PC-3 (cell line): Measurements from ENCODE around the gene STK38L. TPM values are rescaled to one million over a fixed set of nuclear protein-coding genes. Genes with fewer than 3 reads are reported as not detected.

ENCODE experiments used
- ATAC-seq: fragments of 200-7000 bp; cut with Tn5 transposase; 2 replicates; pipeline ENCODE4 v1.9.1; 2020; ENCODE audit warnings: mild to moderate bottlenecking, moderate library complexity
- Bru-seq: library from RNA; stranded (reverse); fragments of 400-500 nt; gene quantifications from one replicate; lab custom pipeline; 2021; lab: Mats Ljungman, UMichigan
- BruChase-seq, 2 experiments: library from RNA; stranded (reverse); fragments of 400-500 nt; gene quantifications; one replicate each; lab custom pipeline; 2021; lab: Mats Ljungman, UMichigan
- BruUV-seq: library from RNA; stranded (reverse); fragments of 400-500 nt; replicated peaks from 2 replicates; lab custom pipeline; 2021; lab: Mats Ljungman, UMichigan
- CTCF ChIA-PET: fragments of 300-600 bp; sonication (Branson Sonifier 250); formaldehyde crosslinking; loops from one replicate; lab custom pipeline; 2022; ENCODE audit warnings: antibody characterized with exemption; lab: Charles Lee
- POLR2A ChIA-PET: fragments of 300-600 bp; sonication (Branson Sonifier 250); formaldehyde crosslinking; loops from one replicate; lab custom pipeline; 2022; ENCODE audit warnings: antibody characterized with exemption; ENCODE audit not compliant: unreplicated experiment; lab: Charles Lee
- DNase-seq: peaks from one replicate; pipeline ENCODE4 v3.0.0-alpha.2; 2015
- H2AFZ ChIP-seq: fragments of 300-600 bp; sonication (generic); 2 replicates; pipeline ENCODE4 v1.6.0; 2016; ENCODE audit warnings: antibody characterized with exemption, low read length
- H3F3A ChIP-seq: fragments of 300-600 bp; sonication (generic); one replicate; pipeline ENCODE4 v1.6.0; 2017; ENCODE audit warnings: antibody characterized with exemption, low read length, control low read depth, mild to moderate bottlenecking; ENCODE audit not compliant: unreplicated experiment
- H3K27ac ChIP-seq: fragments of 300-600 bp; sonication (generic); 2 replicates; pipeline ENCODE4 v1.5.1; 2016; ENCODE audit warnings: mild to moderate bottlenecking, low read length
- H3K27me3 ChIP-seq: fragments of 300-600 bp; sonication (generic); 2 replicates; pipeline ENCODE4 v1.6.1; 2016; ENCODE audit warnings: low read length, mixed read lengths
- H3K36me3 ChIP-seq: fragments of 300-600 bp; sonication (generic); 2 replicates; pipeline ENCODE4 v1.6.1; 2016; ENCODE audit warnings: low read depth, mixed run types, low read length, mixed read lengths
- H3K4me1 ChIP-seq: fragments of 300-600 bp; sonication (generic); 2 replicates; pipeline ENCODE4 v1.5.1; 2016; ENCODE audit warnings: low read length; ENCODE audit not compliant: insufficient read depth
- H3K4me2 ChIP-seq: fragments of 300-600 bp; sonication (generic); 2 replicates; pipeline ENCODE4 v1.6.0; 2016; ENCODE audit warnings: low read length
- H3K4me3 ChIP-seq: fragments of 300-600 bp; sonication (generic); 2 replicates; pipeline ENCODE4 v1.5.1; 2016; ENCODE audit warnings: mild to moderate bottlenecking, low read length, mixed read lengths
- H3K79me2 ChIP-seq: fragments of 300-600 bp; sonication (generic); 2 replicates; pipeline ENCODE4 v1.6.1; 2017; ENCODE audit warnings: low read length, mixed read lengths
- H3K9ac ChIP-seq: fragments of 300-600 bp; sonication (generic); 2 replicates; pipeline ENCODE4 v1.6.0; 2016; ENCODE audit warnings: mild to moderate bottlenecking, low read length
- H3K9me2 ChIP-seq: fragments of 300-600 bp; sonication (generic); replicated peaks from 2 replicates; pipeline ENCODE4 v1.6.1; 2016; ENCODE audit warnings: mixed run types, low read length, mixed read lengths
- H3K9me3 ChIP-seq: fragments of 300-600 bp; sonication (generic); 2 replicates; pipeline ENCODE4 v1.6.1; 2016; ENCODE audit warnings: low read length, mixed read lengths
- H4K20me1 ChIP-seq: fragments of 300-600 bp; sonication (generic); 2 replicates; pipeline ENCODE4 v1.6.1; 2016; ENCODE audit warnings: low read length, mixed read lengths
- CTCF ChIP-seq: fragments of 300-600 bp; sonication (generic); conservative IDR thresholded peaks from 2 replicates; pipeline ENCODE4 v1.5.1; 2017; ENCODE audit warnings: antibody characterized with exemption, low read depth, mild to moderate bottlenecking, low read length
- EZH2 ChIP-seq: fragments of 300-600 bp; sonication (generic); IDR thresholded peaks from one replicate; pipeline ENCODE4 v1.6.1; 2017; ENCODE audit warnings: antibody characterized with exemption, mild to moderate bottlenecking, low read length; ENCODE audit not compliant: unreplicated experiment
- EZH2phosphoT487 ChIP-seq: fragments of 300-600 bp; sonication (generic); IDR thresholded peaks from 2 replicates; pipeline ENCODE4 v1.6.1; 2018; ENCODE audit warnings: mild to moderate bottlenecking, antibody characterized with exemption, low read length, borderline replicate concordance
- intact Hi-C: fragments of 100-400 bp; cut with micrococcal nuclease; formaldehyde crosslinking; loops from 2 replicates; pipeline ENCODE4 v1.9.0; 2023
- long read RNA-seq: library from polyadenylated mRNA; unstranded; transcript quantifications from one replicate; pipeline ENCODE4 v2.0.0, GENCODE V29; 2021; ENCODE audit not compliant: unreplicated experiment
- total RNA-seq: library from RNA; depleted of rRNA; stranded (reverse); fragments of >200 nt; gene quantifications from 2 replicates; pipeline ENCODE4 v1.2.3, GENCODE V29; 2014; rRNA removed

The STK38L gene
- 19.4 and 32.3 TPM in 2 replicates for total RNA-seq
- percentile 80 among the genes with signal in this experiment for Bru-seq, nascent RNA
- BruChase-seq, experiment 1, labeled RNA remaining after a 6-hour chase, result percentile 69 among the genes with signal in this experiment
- BruChase-seq, experiment 2, labeled RNA remaining after a 2-hour chase, result percentile 71 among the genes with signal in this experiment
- long read RNA-seq, full-length matches to known transcripts, result 53 of 84 reads
- long read RNA-seq, partial matches to known transcripts, result 7 of 84 reads
- long read RNA-seq, other reads (novel, unspliced or antisense), result 24 of 84 reads

DNA sequence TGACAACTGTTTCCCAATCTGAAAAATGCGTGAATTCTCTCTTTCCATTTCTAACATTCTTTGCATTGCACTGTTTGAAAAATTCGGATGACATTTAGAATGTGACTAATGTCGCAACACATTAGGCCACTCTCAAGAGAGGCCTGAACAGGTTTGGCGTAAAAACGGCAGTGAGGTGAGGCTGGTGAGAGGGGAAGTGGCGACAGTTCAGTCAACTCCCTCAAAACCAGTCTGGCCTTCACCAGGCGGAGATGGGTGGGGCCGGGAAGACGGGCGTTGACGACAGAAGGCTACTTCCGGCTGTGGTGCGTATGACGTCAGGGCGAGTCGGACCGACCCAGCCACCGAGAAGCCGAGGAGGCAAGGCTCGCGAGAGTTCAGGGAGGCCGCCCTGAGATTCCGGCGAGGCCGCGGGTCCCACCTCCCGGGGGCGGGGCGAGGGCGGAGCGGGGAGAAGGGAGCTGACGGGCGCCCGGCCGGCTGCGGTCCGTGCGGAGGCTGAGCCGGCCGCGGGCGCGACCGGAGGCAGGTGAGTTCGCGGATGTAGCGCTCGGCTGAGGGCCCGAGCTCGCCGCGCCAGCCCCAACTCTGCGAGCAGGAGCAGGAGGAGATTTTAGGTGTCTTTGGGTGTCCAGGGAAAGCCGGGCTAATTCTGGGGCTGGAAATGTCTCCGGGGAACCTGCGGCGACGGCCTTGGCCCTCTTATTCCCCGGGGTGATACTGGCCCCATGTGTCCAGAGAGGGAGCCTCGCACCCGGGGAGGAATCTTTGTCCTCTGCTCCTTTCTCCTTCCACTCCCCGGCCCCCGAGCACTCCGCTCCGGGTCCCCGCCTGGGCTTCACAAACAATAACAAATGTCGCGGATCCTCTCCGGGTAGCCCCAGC, at the start of gene STK38L:
Gene STK38L, plus strand, starts transcription at position 483 of the 885 bp plus-strand sequence. CDS start 53,435 bp downstream, outside the sequence.
- peaks cover 28% of the 10 kb centered on the region for H3K4me1 ChIP-seq
- H3K27me3 ChIP-seq, result no peaks in the 10 kb centered on the region
- no peaks in the 10 kb centered on the region for H3F3A ChIP-seq
- ATAC-seq, result peak; percentile 94
- H3K9me3 ChIP-seq, result no peaks in the 10 kb centered on the region
- H3K9ac ChIP-seq, result peak within 1 kb of the TSS; percentile 81
- DNase-seq, result peak; percentile 98
- CTCF ChIA-PET, result interaction anchor here (0.6 to 1.6 kb wide), 3 partner anchors 54 to 229 kb away, joined by 3 to 7 read pairs (median 3); no protein-coding TSS in a partner anchor
- intact Hi-C loops, result loop anchor here (1.0 to 2.0 kb wide), 4 partner anchors 53 to 305 kb away; partner anchors contain the start of gene FGFR1OP2
- H2AFZ ChIP-seq, result peak within 1 kb of the TSS; percentile 96
- peak within 1 kb of the TSS; percentile 80 for H3K4me3 ChIP-seq
- no peaks in the 10 kb centered on the region for H3K36me3 ChIP-seq
- no peaks in the 10 kb centered on the region for H3K9me2 ChIP-seq
- TF ChIP-seq EZH2phosphoT487, result no peak
- TF ChIP-seq CTCF, result peak; percentile 51; the same call in 1 of the 2 replicates
- H3K4me2 ChIP-seq, result peak within 1 kb of the TSS; percentile 94
- H3K27ac ChIP-seq, result peak within 1 kb of the TSS; percentile 40
- POLR2A ChIA-PET, result interaction anchor here (0.5 to 1.0 kb wide), 4 partner anchors 59 to 1904 kb away, joined by 4 to 8 read pairs (median 6); partner anchors contain the start of gene MED21
- no peaks in the 10 kb centered on the region for H4K20me1 ChIP-seq
- H3K79me2 ChIP-seq, result peaks cover 47% of the 10 kb centered on the region
- BruUV-seq, result no TSS peak

DNA sequence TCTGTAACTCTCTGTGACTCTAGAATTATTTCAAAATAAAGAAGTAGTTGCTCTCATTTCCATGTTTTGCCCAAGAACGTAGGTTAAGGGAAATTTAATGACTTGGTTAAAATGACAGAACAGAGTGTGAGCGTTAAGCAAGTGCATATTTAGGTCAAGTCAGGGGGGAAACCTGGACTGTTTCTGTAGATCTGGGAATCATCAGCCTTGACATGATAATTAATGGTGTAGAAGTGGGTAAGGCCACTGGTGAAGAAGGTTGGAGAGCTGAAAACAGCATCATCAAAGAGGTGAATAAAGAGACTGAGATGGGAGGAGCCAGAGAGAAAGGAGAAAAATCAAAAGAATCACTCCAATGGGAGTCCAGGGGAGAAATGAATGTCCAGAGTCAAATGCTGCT, 49.4 kb upstream of the STK38L start:
- intact Hi-C loops, result loop anchor here (5.0 kb wide), 1 partner anchor 52 kb away; no protein-coding TSS in a partner anchor
- no peak overlapping the region for H2AFZ ChIP-seq
- no peak for TF ChIP-seq CTCF
- TF ChIP-seq EZH2, result no peak
- no peak for TF ChIP-seq EZH2phosphoT487
- no peak for DNase-seq
- H3K27ac ChIP-seq, result no peak overlapping the region
- no peaks in the 10 kb centered on the region for H3K36me3 ChIP-seq
- no peaks in the 10 kb centered on the region for H3K79me2 ChIP-seq
- H3K4me2 ChIP-seq, result no peak overlapping the region
- H3K9me3 ChIP-seq, result no peaks in the 10 kb centered on the region
- H3K9me2 ChIP-seq, result no peaks in the 10 kb centered on the region
- BruUV-seq, result no TSS peak
- no peak overlapping the region for H3K4me3 ChIP-seq
- no peaks in the 10 kb centered on the region for H4K20me1 ChIP-seq
- no peak for ATAC-seq
- H3K9ac ChIP-seq, result no peak overlapping the region
- H3K27me3 ChIP-seq, result no peaks in the 10 kb centered on the region
- ChIA-PET CTCF (interaction anchor here (0.5 kb wide), 1 partner anchor 139 kb away, joined by 3 read pairs; no protein-coding TSS in a partner anchor), POLR2A (no interaction called here)
- H3K4me1 ChIP-seq, result peaks cover 39% of the 10 kb centered on the region
- peaks cover 6% of the 10 kb centered on the region for H3F3A ChIP-seq
